Measurements from ENCODE around the gene ZBED2. TPM values are rescaled to one million over a fixed set of nuclear protein-coding genes. Genes with fewer than 3 reads are reported as not detected.
A peak's percentile ranks its signal among the peaks of the same experiment; 100 is the strongest.

ZBED2 gene
- total and polyA plus RNA-seq, 8 donors: 1.5 TPM; not detected in 7

DNA sequence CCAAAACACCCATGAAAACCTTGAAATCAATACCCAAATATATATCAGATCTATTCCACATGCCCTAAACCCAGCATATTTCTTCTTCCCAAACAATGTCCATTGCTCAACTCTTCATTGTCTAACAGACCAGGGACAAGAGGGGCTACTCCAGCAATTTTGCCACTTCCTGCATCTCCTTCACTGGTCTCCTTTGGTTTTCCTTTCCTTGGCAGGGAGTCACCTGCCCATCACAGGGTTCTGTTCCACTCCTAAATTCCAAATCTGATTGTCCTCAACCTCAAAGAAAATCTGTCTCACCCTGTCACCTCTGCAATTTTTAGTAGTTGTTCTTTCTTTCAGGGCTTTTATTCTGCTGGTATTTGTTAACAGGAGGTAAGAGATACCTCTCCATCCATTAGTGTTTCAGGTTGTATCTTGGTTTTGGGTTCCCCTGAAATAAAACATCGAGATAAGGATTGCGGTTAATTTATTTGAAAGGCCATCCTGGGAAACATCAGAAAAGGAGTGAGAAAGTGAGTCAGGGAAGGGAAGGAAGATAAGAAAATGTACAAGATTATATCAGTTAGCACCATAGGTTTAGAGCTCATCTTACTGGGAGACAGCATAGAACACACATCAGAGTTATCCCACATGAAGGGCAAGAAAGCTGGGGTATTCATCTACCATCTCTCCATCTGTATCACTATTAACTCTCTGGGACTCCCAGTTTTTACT lies 13.6 kb downstream of the ZBED2 start:
- Histone ChIP-seq H3K36me3 (no peaks in the 10 kb centered on the region), H3K9me3 (no peaks in the 10 kb centered on the region), H3K27me3 (no peaks in the 10 kb centered on the region), H3K4me3 (no peak overlapping the region), H3K27ac (no peak overlapping the region), H3K4me1 (no peaks in the 10 kb centered on the region)
- 87 to 96% (median 89%) methylated on average over 2 of the region's 2 CpGs for WGBS, 5 donors
- no peak for TF ChIP-seq POLR2AphosphoS5 (IDR thresholded peaks at IDR 0.05)
- no peak for TF ChIP-seq POLR2A (IDR thresholded peaks at IDR 0.05)
- TF ChIP-seq, protein P1, sequence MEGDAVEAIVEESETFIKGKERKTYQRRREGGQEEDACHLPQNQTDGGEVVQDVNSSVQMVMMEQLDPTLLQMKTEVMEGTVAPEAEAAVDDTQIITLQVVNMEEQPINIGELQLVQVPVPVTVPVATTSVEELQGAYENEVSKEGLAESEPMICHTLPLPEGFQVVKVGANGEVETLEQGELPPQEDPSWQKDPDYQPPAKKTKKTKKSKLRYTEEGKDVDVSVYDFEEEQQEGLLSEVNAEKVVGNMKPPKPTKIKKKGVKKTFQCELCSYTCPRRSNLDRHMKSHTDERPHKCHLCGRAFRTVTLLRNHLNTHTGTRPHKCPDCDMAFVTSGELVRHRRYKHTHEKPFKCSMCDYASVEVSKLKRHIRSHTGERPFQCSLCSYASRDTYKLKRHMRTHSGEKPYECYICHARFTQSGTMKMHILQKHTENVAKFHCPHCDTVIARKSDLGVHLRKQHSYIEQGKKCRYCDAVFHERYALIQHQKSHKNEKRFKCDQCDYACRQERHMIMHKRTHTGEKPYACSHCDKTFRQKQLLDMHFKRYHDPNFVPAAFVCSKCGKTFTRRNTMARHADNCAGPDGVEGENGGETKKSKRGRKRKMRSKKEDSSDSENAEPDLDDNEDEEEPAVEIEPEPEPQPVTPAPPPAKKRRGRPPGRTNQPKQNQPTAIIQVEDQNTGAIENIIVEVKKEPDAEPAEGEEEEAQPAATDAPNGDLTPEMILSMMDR (IDR thresholded peaks at IDR 0.05): no peak
- TF ChIP-seq EP300 (IDR thresholded peaks at IDR 0.05): no peak
- intact Hi-C loops (cut with DNase I; ENCODE audit: low total_unique reads): no loop called here
- DNase-seq: no peak

DNA sequence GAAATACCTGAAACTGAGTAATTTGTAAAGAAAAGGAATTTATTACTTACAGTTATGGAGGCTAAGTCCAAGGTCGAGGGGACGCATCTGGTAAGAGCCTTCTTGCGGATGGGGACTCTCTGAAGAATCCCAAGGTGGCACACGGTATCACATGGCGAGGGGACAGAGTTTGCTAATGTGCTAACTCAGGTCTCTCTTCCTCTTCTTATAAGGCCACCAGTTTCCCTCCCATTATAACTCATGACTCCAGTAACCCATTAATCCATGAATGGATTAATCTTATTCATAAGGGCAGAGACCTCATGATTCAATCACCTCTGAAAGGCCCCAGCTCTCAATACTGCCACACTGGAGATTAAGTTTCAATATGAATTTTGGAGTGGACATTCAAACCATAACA lies 15.7 kb downstream of the ZBED2 start:
- DNase-seq: no peak
- H3K4me1 ChIP-seq: no peaks in the 10 kb centered on the region
- H3K4me3 ChIP-seq: no peak overlapping the region
- no peaks in the 10 kb centered on the region for H3K27me3 ChIP-seq
- H3K27ac ChIP-seq: no peak overlapping the region
- H3K36me3 ChIP-seq: no peaks in the 10 kb centered on the region
- no peaks in the 10 kb centered on the region for H3K9me3 ChIP-seq
- TF ChIP-seq EP300 (IDR thresholded peaks at IDR 0.05): no peak
- TF ChIP-seq POLR2AphosphoS5 (IDR thresholded peaks at IDR 0.05): no peak
- TF ChIP-seq, protein P1 (IDR thresholded peaks at IDR 0.05): no peak
- no peak for TF ChIP-seq POLR2A (IDR thresholded peaks at IDR 0.05)
- WGBS, 5 donors: 87 to 97% (median 91%) methylated on average over 5 of the region's 5 CpGs
- intact Hi-C loops (cut with DNase I; ENCODE audit: low total_unique reads): no loop called here

DNA sequence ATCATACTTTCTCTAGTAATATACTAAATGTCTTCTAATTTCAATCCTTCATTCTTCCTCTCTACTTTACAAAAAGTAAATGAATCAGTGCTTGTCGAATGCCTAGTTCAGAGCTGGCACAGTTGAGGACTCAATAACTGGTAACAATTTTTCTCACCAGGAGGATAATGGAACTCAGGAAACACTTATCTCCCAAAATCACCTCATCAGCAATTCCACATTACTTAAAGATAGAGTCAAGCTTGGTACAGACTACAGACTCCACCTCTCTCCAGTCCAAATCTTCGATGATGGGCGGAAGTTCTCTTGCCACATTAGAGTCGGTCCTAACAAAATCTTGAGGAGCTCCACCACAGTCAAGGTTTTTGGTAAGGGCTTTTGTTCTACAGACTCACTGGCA lies 16.3 kb downstream of the ZBED2 start:
- TF ChIP-seq EP300 (IDR thresholded peaks at IDR 0.05): no peak
- TF ChIP-seq POLR2AphosphoS5 (IDR thresholded peaks at IDR 0.05): no peak
- no peak for TF ChIP-seq POLR2A (IDR thresholded peaks at IDR 0.05)
- TF ChIP-seq, protein P1 (IDR thresholded peaks at IDR 0.05): no peak
- Histone ChIP-seq H3K36me3 (no peaks in the 10 kb centered on the region), H3K4me1 (no peaks in the 10 kb centered on the region), H3K9me3 (no peaks in the 10 kb centered on the region), H3K4me3 (no peak overlapping the region), H3K27ac (no peak overlapping the region), H3K27me3 (no peaks in the 10 kb centered on the region)
- 91 to 96% (median 95%) methylated on average over 4 of the region's 4 CpGs for WGBS, 5 donors
- intact Hi-C loops (cut with DNase I; ENCODE audit: low total_unique reads): no loop called here
- DNase-seq: no peak

DNA sequence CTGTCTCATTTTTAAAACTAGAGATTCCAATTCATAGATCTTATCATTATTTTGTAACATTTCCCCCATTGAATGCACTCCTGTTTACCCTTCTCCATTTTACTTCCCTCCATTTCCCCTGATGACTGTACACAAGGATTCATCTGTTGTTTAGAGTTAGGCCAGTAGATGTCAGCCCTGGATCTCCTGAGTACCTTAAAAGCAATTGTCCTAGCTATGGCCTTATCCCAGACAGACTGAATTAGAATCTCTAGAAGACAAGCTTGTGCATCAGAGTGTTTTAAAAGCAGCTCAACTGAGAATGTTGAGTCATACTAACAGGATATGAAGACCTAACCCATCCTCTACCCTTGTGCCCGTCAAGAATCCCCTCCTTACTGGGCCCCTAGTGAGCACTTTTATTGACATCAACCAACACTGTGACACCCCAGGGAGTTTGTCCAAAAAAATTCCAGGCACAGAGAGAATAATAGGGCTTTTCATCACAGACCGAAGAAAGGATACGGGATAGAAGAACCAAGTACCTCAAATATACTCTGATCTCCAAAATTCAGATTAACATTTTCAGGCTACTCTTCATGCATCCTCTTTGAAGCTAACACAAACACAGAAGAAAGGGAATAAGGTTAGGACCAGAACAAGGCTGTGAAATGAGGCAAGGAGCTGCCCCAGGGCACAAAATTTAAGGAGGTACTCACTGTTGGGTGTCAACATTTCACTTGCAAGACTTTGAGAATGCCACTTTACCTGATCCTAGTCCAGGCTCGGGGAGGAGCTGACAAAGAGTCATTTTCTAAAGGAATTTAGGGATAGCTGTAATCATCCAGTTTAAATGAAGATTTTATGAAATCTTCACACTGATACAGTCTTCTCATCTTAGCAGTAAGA lies 17.1 kb downstream of the ZBED2 start:
- Histone ChIP-seq H3K36me3 (no peaks in the 10 kb centered on the region), H3K9me3 (no peaks in the 10 kb centered on the region), H3K27ac (no peak overlapping the region), H3K4me1 (no peaks in the 10 kb centered on the region), H3K27me3 (no peaks in the 10 kb centered on the region), H3K4me3 (no peak overlapping the region)
- intact Hi-C loops (cut with DNase I; ENCODE audit: low total_unique reads): no loop called here
- TF ChIP-seq, protein P1 (IDR thresholded peaks at IDR 0.05): peak in 1 of 7 experiments; percentile 10
- peak in 1 of 3 donors; percentile 6 for TF ChIP-seq POLR2AphosphoS5 (IDR thresholded peaks at IDR 0.05)
- no peak for TF ChIP-seq EP300 (IDR thresholded peaks at IDR 0.05)
- TF ChIP-seq POLR2A (IDR thresholded peaks at IDR 0.05): no peak
- 76 to 84% (median 79%) methylated on average over 4 of the region's 4 CpGs for WGBS, 5 donors
- DNase-seq: peak in 1 of 2 donors; percentile 53

All from stomach (tissue), 9 donors.